HG02840 (cell line): Measurements from ENCODE around the gene AMHR2.
"Not testable (repeated sequence)": the region's sequence is repeated elsewhere in the genome, so short reads cannot be mapped to it uniquely, and the experiment has no call there.

Source experiments
- ATAC-seq: cut with Tn5 transposase; IDR thresholded peaks from one replicate; pipeline ENCODE4 v1.9.1; 2021; ENCODE audit warnings: mild to moderate bottlenecking, moderate library complexity, moderate number of reproducible peaks; ENCODE audit not compliant: unreplicated experiment, low FRiP score

AMHR2 gene

GRCh38 chr12:53423597-53423996 is at the start of gene AMHR2:
Gene AMHR2, plus strand, starts transcription at chr12:53423855. Its CDS starts 80 bp downstream, at chr12:53423935.
- no peak for ATAC-seq

GRCh38 chr12:53374277-53374676 is 49.4 kb upstream of the AMHR2 start:
- not testable (repeated sequence) for ATAC-seq

- ATAC-seq = no peak
These were observed 46.9 kb upstream of the AMHR2 start for GRCh38 chr12:53376747-53377146.

GRCh38 chr12:53378222-53378621 is 45.4 kb upstream of the AMHR2 start:
- ATAC-seq = no peak

GRCh38 chr12:53378724-53379388 is 44.8 kb upstream of the AMHR2 start:
- no peak for ATAC-seq

- ATAC-seq = peak; percentile 74
These were observed 44.1 kb upstream of the AMHR2 start for GRCh38 chr12:53379389-53380103.

- peak; percentile 35 for ATAC-seq
These were observed 43.4 kb upstream of the AMHR2 start, which contains the start of gene SP1 for GRCh38 chr12:53380104-53380793. Gene SP1, plus strand, starts transcription at chr12:53380176. Its CDS starts 116 bp downstream, at chr12:53380292.

GRCh38 chr12:53380794-53381730 is 42.6 kb upstream of the AMHR2 start:
- ATAC-seq = no peak

- no peak for ATAC-seq
These were observed 41.7 kb upstream of the AMHR2 start for GRCh38 chr12:53381731-53382630.

- ATAC-seq = no peak
These were observed 40.4 kb upstream of the AMHR2 start for GRCh38 chr12:53383258-53383657.

- ATAC-seq = not testable (repeated sequence)
These were observed 37.3 kb upstream of the AMHR2 start for GRCh38 chr12:53386381-53386780.

GRCh38 chr12:53388932-53389331 is 34.7 kb upstream of the AMHR2 start:
- no peak for ATAC-seq

- ATAC-seq = no peak
These were observed 34.0 kb upstream of the AMHR2 start for GRCh38 chr12:53389702-53390101.

- no peak for ATAC-seq
These were observed 31.9 kb upstream of the AMHR2 start for GRCh38 chr12:53391724-53392123.

GRCh38 chr12:53399896-53400295 is 23.8 kb upstream of the AMHR2 start:
- no peak for ATAC-seq

- ATAC-seq = not testable (repeated sequence)
These were observed 21.3 kb upstream of the AMHR2 start for GRCh38 chr12:53402351-53402750.

- no peak for ATAC-seq
These were observed 20.8 kb upstream of the AMHR2 start for GRCh38 chr12:53402871-53403270.

GRCh38 chr12:53410951-53411350 is 12.7 kb upstream of the AMHR2 start:
- ATAC-seq = no peak

GRCh38 chr12:53413485-53414204 is 10.0 kb upstream of the AMHR2 start:
- ATAC-seq = no peak
